Pancreas (tissue), 10 donors: ENCODE results near the gene FBXO34. TPM values are rescaled to one million over a fixed set of nuclear protein-coding genes. Genes with fewer than 3 reads are reported as not detected.

Experiments used
- ATAC-seq, 4 donors: fragments of 200-7000 bp; cut with Tn5 transposase; one replicate each; pipeline versions ENCODE4 v1.8.0 to v1.9.1; 2020; ENCODE audit warnings: mild to moderate bottlenecking in 4 of 4, moderate library complexity in 4 of 4
- DNase-seq, 6 donors: peaks; one replicate each; pipeline ENCODE4 v3.0.0-alpha.2; 2020
- FAIRE-seq: peaks from 2 replicates; lab custom pipeline; 2012; peaks lifted over from hg19 to GRCh38; lab: Jason Lieb, UNC
- H3K27ac ChIP-seq, 4 donors: fragments of 200-600 bp; sonication (generic); 1 replicate in 3 of 4; 2 replicates in 1 of 4; pipeline versions ENCODE4 v1.5.0 to v1.8.0; 2020
- H3K27me3 ChIP-seq, 4 donors: fragments of 200-600 bp; one replicate each; pipeline ENCODE4 v1.8.0; 2021
- H3K36me3 ChIP-seq, 3 donors: fragments of 200-600 bp; sonication (generic) in 1 of 3; one replicate each; pipeline versions ENCODE4 v1.5.0 to v1.8.0; 2020 to 2021
- H3K4me1 ChIP-seq, 3 donors: fragments of 200-600 bp; one replicate each; pipeline ENCODE4 v1.8.0; 2021
- H3K4me3 ChIP-seq, 4 donors: fragments of 200-600 bp; sonication (generic) in 2 of 4; one replicate each; pipeline versions ENCODE4 v1.5.0 to v1.8.0; 2020 to 2021
- H3K9me3 ChIP-seq, 4 donors: fragments of 200-600 bp; one replicate each; pipeline ENCODE4 v1.8.0; 2021
- CTCF ChIP-seq, 4 donors: fragments of 200-600 bp; sonication (generic) in 3 of 4; IDR thresholded peaks; one replicate each; pipeline versions ENCODE4 v1.5.0 to v1.8.0; 2021; ENCODE audit warnings: antibody characterized with exemption in 4 of 4
- whole genome bisulfite sequencing, 2 donors: extraction: QIAGEN DNeasy Blood & Tissue Kit; methylation state at CpG; one replicate each; pipeline ENCODE4 v1.1.7; 2013; 5-methylcytosine and 5-hydroxymethylcytosine counted together
- intact Hi-C, 3 donors: fragments of 100-400 bp; cut with DNase I; formaldehyde crosslinking; loops; one replicate each; pipeline versions ENCODE4 v1.11.1 to v1.14.2; 2022
- polyA plus RNA-seq, 2 donors: library from polyadenylated mRNA; stranded (reverse); fragments of 200-250 nt; gene quantifications; one replicate each; pipeline ENCODE4 v1.2.3, GENCODE V29; 2013
- total RNA-seq, 6 donors: library from RNA; stranded (reverse); fragmentation: NEBNext Ultra II Directional in 4 of 6; extraction: Animal tissue kit (Norgen Biotek cat#: 25700) in 4 of 6; gene quantifications; one replicate each; pipeline versions ENCODE4 v1.2.1 to v1.2.4, GENCODE V29; 2021 to 2023
- donor health status: healthy with polysubstance abuse.
- donor health status: DM: no; HTN: no; CAD: no; lungs with moderate emphysema.
- donor health status: DM: no; HTN: no; CAD: no.
- donor health status: control.
- donor health status: control.
- donor health status: Bipolar disorder and iron deficiency.
- donor health status: DM: yes; HTN: yes; CAD: no.
- donor health status: DM: no; HTN: no; CAD: no.
- donor health status: DM: no; HTN: no; CAD: no.
- donor health status: DM: yes; HTN: yes; CAD: no.

The FBXO34 gene
- total and polyA plus RNA-seq, 8 donors: 4.6 to 19.7 (median 9.4) TPM

GRCh38 chr14:55238019-55238680, 33.1 kb upstream of the FBXO34 start:
- 84 to 87% methylated on average over 12 of the region's 12 CpGs for WGBS, 2 donors
- DNase-seq (no peak), FAIRE-seq (no peak), ATAC-seq (no peak)
- H3K27ac ChIP-seq: no peak overlapping the region
- no peaks in the 10 kb centered on the region for H3K27me3 ChIP-seq
- intact Hi-C loops: no loop called here
- TF ChIP-seq CTCF (IDR thresholded peaks at IDR 0.05): no peak
- H3K4me3 ChIP-seq: no peak overlapping the region
- H3K36me3 ChIP-seq: no peaks in the 10 kb centered on the region
- no peaks in the 10 kb centered on the region for H3K4me1 ChIP-seq
- H3K9me3 ChIP-seq: no peaks in the 10 kb centered on the region

GRCh38 chr14:55239320-55239719, 31.9 kb upstream of the FBXO34 start:
- DNase-seq: no peak
- no peaks in the 10 kb centered on the region for H3K4me1 ChIP-seq
- TF ChIP-seq CTCF (IDR thresholded peaks at IDR 0.05): no peak
- no peaks in the 10 kb centered on the region for H3K9me3 ChIP-seq
- ATAC-seq: no peak
- H3K36me3 ChIP-seq: no peaks in the 10 kb centered on the region
- WGBS, 2 donors: 72 to 76% methylated on average over 1 of the region's 1 CpG
- intact Hi-C loops: no loop called here
- H3K27me3 ChIP-seq: no peaks in the 10 kb centered on the region
- H3K4me3 ChIP-seq: no peak overlapping the region
- no peak for FAIRE-seq
- H3K27ac ChIP-seq: no peak overlapping the region

- Histone ChIP-seq H3K4me3 (no peak overlapping the region), H3K9me3 (no peaks in the 10 kb centered on the region), H3K27ac (no peak overlapping the region), H3K4me1 (no peaks in the 10 kb centered on the region), H3K36me3 (no peaks in the 10 kb centered on the region), H3K27me3 (no peaks in the 10 kb centered on the region)
- FAIRE-seq: no peak
- ATAC-seq: no peak
- peak in 1 of 6 donors; percentile 40 for DNase-seq
- intact Hi-C loops: loop anchor here in 1 of 3 donors (10.0 kb wide), 1 partner anchor 114 kb away; no protein-coding TSS in a partner anchor
- WGBS, 2 donors: 30 to 33% methylated on average over 33 of the region's 33 CpGs
- no peak for TF ChIP-seq CTCF (IDR thresholded peaks at IDR 0.05)
Measured at GRCh38 chr14:55240526-55241178, 30.6 kb upstream of the FBXO34 start.

GRCh38 chr14:55241673-55242072, 29.5 kb upstream of the FBXO34 start:
- intact Hi-C loops: loop anchor here in 1 of 3 donors (10.0 kb wide), 1 partner anchor 113 kb away; no protein-coding TSS in a partner anchor
- no peak overlapping the region for H3K4me3 ChIP-seq
- no peaks in the 10 kb centered on the region for H3K36me3 ChIP-seq
- 57 to 63% methylated on average over 4 of the region's 4 CpGs for WGBS, 2 donors
- ATAC-seq: no peak
- no peaks in the 10 kb centered on the region for H3K27me3 ChIP-seq
- no peaks in the 10 kb centered on the region for H3K4me1 ChIP-seq
- FAIRE-seq: no peak
- H3K9me3 ChIP-seq: no peaks in the 10 kb centered on the region
- no peak for DNase-seq
- no peak overlapping the region for H3K27ac ChIP-seq
- TF ChIP-seq CTCF (IDR thresholded peaks at IDR 0.05): no peak

GRCh38 chr14:55243386-55243785, 27.8 kb upstream of the FBXO34 start:
- H3K27me3 ChIP-seq: no peaks in the 10 kb centered on the region
- 86 to 96% methylated on average over 3 of the region's 3 CpGs for WGBS, 2 donors
- H3K36me3 ChIP-seq: no peaks in the 10 kb centered on the region
- H3K27ac ChIP-seq: no peak overlapping the region
- no peak for TF ChIP-seq CTCF (IDR thresholded peaks at IDR 0.05)
- no peak overlapping the region for H3K4me3 ChIP-seq
- DNase-seq: no peak
- H3K9me3 ChIP-seq: no peaks in the 10 kb centered on the region
- no peak for FAIRE-seq
- no peak for ATAC-seq
- intact Hi-C loops: loop anchor here in 1 of 3 donors (10.0 kb wide), 1 partner anchor 111 kb away; no protein-coding TSS in a partner anchor
- no peaks in the 10 kb centered on the region for H3K4me1 ChIP-seq
